ENCODE results near the gene INPP1. TPM values are rescaled to one million over a fixed set of nuclear protein-coding genes. Genes with fewer than 3 reads are reported as not detected.

The INPP1 gene
- total RNA-seq, 1 donor from 2014 or later = 15.3 TPM

DNA sequence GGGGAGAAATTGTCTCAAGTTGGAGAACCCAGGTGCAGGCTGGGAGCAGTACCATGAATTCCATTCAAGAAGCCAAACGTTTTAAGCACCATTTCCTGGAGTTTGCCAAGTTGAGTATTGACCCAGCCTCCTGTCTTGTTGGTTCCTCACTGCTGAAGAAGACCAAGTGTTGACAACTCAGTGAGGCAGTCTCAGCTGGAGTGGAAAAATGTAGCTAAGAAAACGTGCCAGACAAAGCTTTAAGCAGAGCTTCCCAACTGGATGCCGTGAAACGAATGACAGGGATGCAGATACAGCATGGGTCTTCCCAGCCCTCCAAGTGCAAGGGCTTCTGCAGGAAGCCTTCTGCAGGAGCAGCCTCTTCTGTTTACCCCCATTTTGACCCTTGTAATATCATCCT, 778 bp upstream of the INPP1 start:
- H3K27ac Mint-ChIP-seq (ENCODE audit: unreplicated experiment) = no peak overlapping the region
- H3K4me1 Mint-ChIP-seq = peaks cover 25% of the 10 kb centered on the region
- no peaks in the 10 kb centered on the region for H3K27me3 Mint-ChIP-seq (ENCODE audit: low read depth)
- H3K9me3 Mint-ChIP-seq = peaks cover 4% of the 10 kb centered on the region
- DNase-seq (ENCODE audit: low read depth, low spot score) = no peak
- no peaks in the 10 kb centered on the region for H3K36me3 Mint-ChIP-seq (ENCODE audit: low read depth)
- H3K4me3 Mint-ChIP-seq = peak overlapping the region; percentile 86
- TF ChIP-seq, protein P1, sequence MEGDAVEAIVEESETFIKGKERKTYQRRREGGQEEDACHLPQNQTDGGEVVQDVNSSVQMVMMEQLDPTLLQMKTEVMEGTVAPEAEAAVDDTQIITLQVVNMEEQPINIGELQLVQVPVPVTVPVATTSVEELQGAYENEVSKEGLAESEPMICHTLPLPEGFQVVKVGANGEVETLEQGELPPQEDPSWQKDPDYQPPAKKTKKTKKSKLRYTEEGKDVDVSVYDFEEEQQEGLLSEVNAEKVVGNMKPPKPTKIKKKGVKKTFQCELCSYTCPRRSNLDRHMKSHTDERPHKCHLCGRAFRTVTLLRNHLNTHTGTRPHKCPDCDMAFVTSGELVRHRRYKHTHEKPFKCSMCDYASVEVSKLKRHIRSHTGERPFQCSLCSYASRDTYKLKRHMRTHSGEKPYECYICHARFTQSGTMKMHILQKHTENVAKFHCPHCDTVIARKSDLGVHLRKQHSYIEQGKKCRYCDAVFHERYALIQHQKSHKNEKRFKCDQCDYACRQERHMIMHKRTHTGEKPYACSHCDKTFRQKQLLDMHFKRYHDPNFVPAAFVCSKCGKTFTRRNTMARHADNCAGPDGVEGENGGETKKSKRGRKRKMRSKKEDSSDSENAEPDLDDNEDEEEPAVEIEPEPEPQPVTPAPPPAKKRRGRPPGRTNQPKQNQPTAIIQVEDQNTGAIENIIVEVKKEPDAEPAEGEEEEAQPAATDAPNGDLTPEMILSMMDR (conservative IDR thresholded peaks at IDR 0.05) = no peak

GRCh38 chr2:190343089-190343535, 277 bp upstream of the INPP1 start:
- no peak for DNase-seq (ENCODE audit: low read depth, low spot score)
- TF ChIP-seq, protein P1 (conservative IDR thresholded peaks at IDR 0.05) = no peak
- H3K4me1 Mint-ChIP-seq = peaks cover 25% of the 10 kb centered on the region
- H3K27ac Mint-ChIP-seq (ENCODE audit: unreplicated experiment) = peak overlapping the region; percentile 91
- no peaks in the 10 kb centered on the region for H3K27me3 Mint-ChIP-seq (ENCODE audit: low read depth)
- peaks cover 4% of the 10 kb centered on the region for H3K9me3 Mint-ChIP-seq
- H3K36me3 Mint-ChIP-seq (ENCODE audit: low read depth) = no peaks in the 10 kb centered on the region
- peak overlapping the region; percentile 86 for H3K4me3 Mint-ChIP-seq

DNA sequence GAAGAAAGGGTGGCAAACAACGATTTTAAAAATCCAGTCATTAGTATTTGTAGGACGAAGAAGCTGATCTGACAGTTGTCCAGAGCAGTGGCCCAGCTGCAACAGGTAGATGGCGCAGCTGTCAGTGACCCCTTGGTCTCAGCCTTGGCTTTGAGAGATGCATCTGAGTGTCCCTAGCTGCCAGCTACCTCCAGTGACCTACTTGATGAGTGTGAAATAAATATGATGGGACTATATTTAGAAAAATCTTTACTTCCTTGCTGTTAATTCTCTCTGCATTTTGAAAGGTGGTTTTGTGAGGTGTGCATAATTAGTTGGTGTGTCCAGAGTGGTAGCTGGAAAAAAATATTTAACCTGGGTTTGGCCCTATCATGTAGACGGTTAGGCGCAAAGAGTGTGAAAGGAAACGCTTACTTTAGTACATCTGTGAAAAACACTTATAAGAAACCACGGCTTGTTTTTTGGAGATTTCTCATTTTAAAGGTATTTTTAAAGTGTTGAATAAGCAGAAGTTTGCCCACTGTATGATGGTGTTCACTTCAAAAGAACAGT, 963 bp downstream of the INPP1 start:
- DNase-seq (ENCODE audit: low read depth, low spot score) = no peak
- peaks cover 25% of the 10 kb centered on the region for H3K4me1 Mint-ChIP-seq
- H3K27ac Mint-ChIP-seq (ENCODE audit: unreplicated experiment) = no peak overlapping the region
- TF ChIP-seq, protein P1 (conservative IDR thresholded peaks at IDR 0.05) = peak; percentile 46
- H3K36me3 Mint-ChIP-seq (ENCODE audit: low read depth) = no peaks in the 10 kb centered on the region
- peak overlapping the region; percentile 86 for H3K4me3 Mint-ChIP-seq
- peaks cover 4% of the 10 kb centered on the region for H3K9me3 Mint-ChIP-seq
- no peaks in the 10 kb centered on the region for H3K27me3 Mint-ChIP-seq (ENCODE audit: low read depth)

DNA sequence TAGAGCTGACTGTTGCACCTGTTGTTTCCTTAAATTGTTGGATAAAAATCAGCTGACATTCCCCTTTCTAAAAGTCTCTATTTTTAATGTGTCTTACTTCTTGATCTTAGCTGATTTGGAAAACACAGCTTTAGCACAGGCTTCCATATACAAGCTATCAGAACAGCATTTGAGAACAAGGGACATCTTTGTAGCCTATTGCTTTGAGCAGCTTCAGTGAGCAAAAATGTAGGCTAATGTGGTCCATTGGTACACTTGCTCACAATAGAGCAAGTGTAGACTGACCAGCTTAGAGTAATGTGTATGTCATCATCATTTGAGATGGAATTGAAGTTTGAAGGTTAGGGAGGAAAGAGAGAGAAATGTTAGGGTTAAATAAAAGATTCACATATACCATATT, 7.0 kb downstream of the INPP1 start:
- TF ChIP-seq, protein P1 (conservative IDR thresholded peaks at IDR 0.05) = no peak
- H3K27me3 Mint-ChIP-seq (ENCODE audit: low read depth) = no peaks in the 10 kb centered on the region
- H3K4me1 Mint-ChIP-seq = peaks cover 29% of the 10 kb centered on the region
- DNase-seq (ENCODE audit: low read depth, low spot score) = no peak
- no peak overlapping the region for H3K4me3 Mint-ChIP-seq
- H3K36me3 Mint-ChIP-seq (ENCODE audit: low read depth) = no peaks in the 10 kb centered on the region
- peak overlapping the region; percentile 55 for H3K27ac Mint-ChIP-seq (ENCODE audit: unreplicated experiment)
- no peaks in the 10 kb centered on the region for H3K9me3 Mint-ChIP-seq

DNA sequence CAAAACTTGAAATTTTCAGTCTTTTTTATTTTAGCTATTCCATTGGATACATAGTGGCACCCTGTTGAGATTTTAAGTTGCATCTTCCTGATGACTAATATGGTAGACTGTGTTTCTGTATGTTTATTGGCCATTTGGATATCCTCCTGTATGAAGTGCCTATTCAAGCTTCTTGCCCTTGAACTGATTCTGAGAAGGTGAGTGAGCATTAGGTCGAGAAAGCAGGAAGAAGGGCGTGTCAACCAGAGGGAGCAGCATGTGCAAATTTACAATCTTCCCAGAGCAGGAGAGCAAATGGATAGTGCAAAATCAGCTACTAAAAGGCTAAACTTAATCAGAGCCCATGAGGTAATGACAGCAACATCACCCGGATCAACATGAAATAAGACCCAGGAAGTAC, 8.6 kb downstream of the INPP1 start:
- no peak overlapping the region for H3K4me3 Mint-ChIP-seq
- DNase-seq (ENCODE audit: low read depth, low spot score) = no peak

More for the DNA sequence above, 8.6 kb downstream of the INPP1 start:
- H3K27me3 Mint-ChIP-seq (ENCODE audit: low read depth) = no peaks in the 10 kb centered on the region
- TF ChIP-seq, protein P1 (conservative IDR thresholded peaks at IDR 0.05) = no peak
- H3K9me3 Mint-ChIP-seq = no peaks in the 10 kb centered on the region
- H3K27ac Mint-ChIP-seq (ENCODE audit: unreplicated experiment) = no peak overlapping the region
- H3K4me1 Mint-ChIP-seq = peaks cover 26% of the 10 kb centered on the region
- no peaks in the 10 kb centered on the region for H3K36me3 Mint-ChIP-seq (ENCODE audit: low read depth)
